K562 (cell line): Measurements from ENCODE around the gene ZNF689. TPM values are rescaled to one million over a fixed set of nuclear protein-coding genes. Genes with fewer than 3 reads are reported as not detected.

Experiments used
- ARID2 ChIP-seq: fragments of 450-650 bp; IDR thresholded peaks from 2 replicates; pipeline ENCODE4 v1.6.1; 2017; ENCODE audit warnings: antibody characterized with exemption, mild to moderate bottlenecking
- ERF ChIP-seq: fragments of 450-650 bp; formaldehyde crosslinking; IDR thresholded peaks from 2 replicates; pipeline ENCODE4 v1.4.0; 2020; ENCODE audit warnings: mild to moderate bottlenecking, mixed read lengths
- ETV1 ChIP-seq: fragments of 450-650 bp; conservative IDR thresholded peaks from 2 replicates; pipeline ENCODE4 v1.6.1; 2016; ENCODE audit warnings: missing genetic modification characterization, control low read depth, low read depth, missing compliant biosample characterization
- FOXP4 ChIP-seq: sonication (generic); formaldehyde crosslinking; IDR thresholded peaks from 2 replicates; pipeline ENCODE4 v1.8.0; 2022; ENCODE audit warnings: mild to moderate bottlenecking, missing genetic modification reagents, borderline replicate concordance
- GATAD2B ChIP-seq: fragments of 450-650 bp; IDR thresholded peaks from 2 replicates; pipeline ENCODE4 v1.6.1; 2017; ENCODE audit warnings: mild to moderate bottlenecking, borderline replicate concordance
- HMGXB4 ChIP-seq: sonication (generic); formaldehyde crosslinking; IDR thresholded peaks from 2 replicates; pipeline ENCODE4 v1.8.1; 2023; ENCODE audit warnings: mild to moderate bottlenecking, missing genetic modification reagents
- MCM7 ChIP-seq, 2 experiments: fragments of 450-650 bp; IDR thresholded peaks; 2 replicates each; pipeline ENCODE4 v1.6.1; 2016 to 2018
- MYBL2 ChIP-seq, 2 experiments: fragments of 450-650 bp in 1 of 2; sonication (generic) in 1 of 2; formaldehyde crosslinking in 1 of 2; IDR thresholded peaks; 2 replicates each; pipeline versions ENCODE4 v1.6.1 to v1.8.1; 2017 to 2022; ENCODE audit warnings: borderline replicate concordance in 1 of 2, inconsistent platforms in 1 of 2, low read depth in 1 of 2, mild to moderate bottlenecking in 1 of 2, missing genetic modification reagents in 1 of 2, moderate library complexity in 1 of 2
- NEUROD1 ChIP-seq: fragments of 150-350 bp; IDR thresholded peaks from 2 replicates; pipeline ENCODE4 v1.6.1; 2014; ENCODE audit warnings: borderline replicate concordance, low read length, low read depth; ENCODE audit not compliant: partially characterized antibody
- RBM25 ChIP-seq: fragments of 200-400 bp; formaldehyde crosslinking; IDR thresholded peaks from 2 replicates; pipeline ENCODE4 v1.6.1; 2018; ENCODE audit warnings: low read length, low read depth, moderate library complexity; ENCODE audit not compliant: severe bottlenecking
- SLC30A9 ChIP-seq: fragments of 250-450 bp; sonication (Bioruptor Pico); IDR thresholded peaks from 2 replicates; pipeline ENCODE4 v1.8.0; 2022; ENCODE audit warnings: mild to moderate bottlenecking, moderate library complexity
- USF2 ChIP-seq: sonication (generic); formaldehyde crosslinking; IDR thresholded peaks from 2 replicates; pipeline ENCODE4 v1.5.0; 2020; ENCODE audit warnings: missing genetic modification reagents
- ZFP1 ChIP-seq: fragments of 450-650 bp; formaldehyde crosslinking; IDR thresholded peaks from 2 replicates; pipeline ENCODE4 v1.4.0; 2020; ENCODE audit warnings: mild to moderate bottlenecking, mixed read lengths
- ZNF518B ChIP-seq: fragments of 250-450 bp; sonication (Bioruptor Pico); IDR thresholded peaks from 2 replicates; pipeline ENCODE4 v1.5.0; 2021; ENCODE audit warnings: mild to moderate bottlenecking, moderate library complexity
- ZNF586 ChIP-seq: fragments of 450-650 bp; formaldehyde crosslinking; conservative IDR thresholded peaks from 2 replicates; pipeline ENCODE4 v1.4.0; 2020; ENCODE audit warnings: mild to moderate bottlenecking, moderate library complexity
- polyA plus RNA-seq, 8 experiments: library from polyadenylated mRNA; depleted of rRNA in 4 of 8; stranded (reverse) in 5 of 8; unstranded in 3 of 8; fragments of >200 nt; fragmentation: Nextera tagmentation in 2 of 8; fragmentation: Illumina TruSeq in 1 of 8; extraction: Ambion mirVana in 2 of 8; extraction: Trizol in 1 of 8; gene quantifications; 2 replicates each; pipeline versions ENCODE4 v1.2.1 to v1.2.3, GENCODE V29; 2011 to 2014; ENCODE audit warnings: inconsistent platforms in 1 of 8, missing spikeins in 1 of 8
- total RNA-seq, 7 experiments: library from RNA; depleted of rRNA in 6 of 7; stranded (reverse); fragments of >200 nt in 6 of 7; fragmentation: Illumina TruSeq in 2 of 7; extraction: Trizol in 2 of 7; gene quantifications; 2 replicates each; pipeline versions ENCODE4 v1.2.1 to v1.2.3, GENCODE V29; 2011 to 2021; ENCODE audit warnings: low replicate concordance in 1 of 7

ZNF689 gene
- total and polyA plus RNA-seq, 9 of the 15 experiments (the other 6 are each of a cell fraction or from before 2014, with no cell fraction given): 5.4 to 15.4 (median 10.8) TPM

GRCh38 chr16:30571445-30572322 lies 38.5 kb downstream of the ZNF689 start, which contains the start of gene ZNF688 (continued):
- TF ChIP-seq ZNF518B (CRISPR knock-in tag): no peak
- no peak for TF ChIP-seq ZNF586 (CRISPR knock-in tag)
- TF ChIP-seq USF2 (CRISPR knock-in tag): no peak
- TF ChIP-seq MCM7 (IDR thresholded peaks at IDR 0.05): no peak
- TF ChIP-seq HMGXB4 (CRISPR knock-in tag): peak; percentile 54; the same call in 1 of the 2 replicates
- TF ChIP-seq FOXP4 (CRISPR knock-in tag): no peak
- TF ChIP-seq GATAD2B: peak; percentile 27
- peak; percentile 70 for TF ChIP-seq RBM25
- TF ChIP-seq ZFP1 (CRISPR knock-in tag): no peak
- TF ChIP-seq NEUROD1: peak; percentile 52
- peak; percentile 33; the same call in 1 of the 2 replicates for TF ChIP-seq ETV1 (tag)
- no peak for TF ChIP-seq ARID2
- peak; percentile 77 for TF ChIP-seq MYBL2 (IDR thresholded peaks at IDR 0.05; ENCODE audit: low read depth)
- TF ChIP-seq MYBL2 (CRISPR knock-in tag; IDR thresholded peaks at IDR 0.05; ENCODE audit: borderline replicate concordance): no peak
- TF ChIP-seq ERF (CRISPR knock-in tag): no peak
- TF ChIP-seq SLC30A9: no peak
